Thymus (tissue), 11 donors: ENCODE results near the gene SIGLEC5. TPM values are rescaled to one million over a fixed set of nuclear protein-coding genes. Genes with fewer than 3 reads are reported as not detected.

ENCODE experiments used
- DNase-seq, 9 donors: peaks; one replicate each; pipeline ENCODE4 v3.0.0-alpha.2; 2013; ENCODE audit warnings: low spot score in 9 of 9, low read depth in 6 of 9, missing footprints in 1 of 9
- H3K27ac ChIP-seq, 2 donors: one replicate each; pipeline ENCODE4 v1.5.1; 2013; ENCODE audit warnings: control low read depth in 1 of 2, low read depth in 1 of 2, low read length in 1 of 2, mild to moderate bottlenecking in 1 of 2, moderate library complexity in 1 of 2
- H3K27me3 ChIP-seq, 2 donors: one replicate each; pipeline ENCODE4 v1.5.1; 2013; ENCODE audit warnings: low read length in 1 of 2; ENCODE audit not compliant: control insufficient read depth in 2 of 2, insufficient read depth in 1 of 2
- H3K36me3 ChIP-seq, 2 donors: one replicate each; pipeline ENCODE4 v1.5.1; 2013; ENCODE audit warnings: low read length in 1 of 2, mild to moderate bottlenecking in 1 of 2, moderate library complexity in 1 of 2; ENCODE audit not compliant: control insufficient read depth in 2 of 2, insufficient read depth in 2 of 2
- H3K4me1 ChIP-seq, 2 donors: one replicate each; pipeline ENCODE4 v1.5.1; 2013; ENCODE audit warnings: low read length in 2 of 2; ENCODE audit not compliant: control insufficient read depth in 2 of 2, insufficient read depth in 2 of 2
- H3K4me3 ChIP-seq, 2 donors: one replicate each; pipeline ENCODE4 v1.5.1; 2013; ENCODE audit warnings: low read length in 2 of 2, control low read depth in 1 of 2, mild to moderate bottlenecking in 1 of 2
- H3K9me3 ChIP-seq, 2 donors: one replicate each; pipeline ENCODE4 v1.5.1; 2013; ENCODE audit warnings: low read length in 1 of 2, mild to moderate bottlenecking in 1 of 2; ENCODE audit not compliant: control insufficient read depth in 2 of 2, insufficient read depth in 1 of 2
- WGBS: extraction: QIAGEN DNeasy Blood & Tissue Kit; methylation state at CpG from one replicate; pipeline ENCODE4 v1.1.7; 2013; 5-methylcytosine and 5-hydroxymethylcytosine counted together
- polyA plus RNA-seq: library from polyadenylated mRNA; stranded (reverse); fragments of 200-250 nt; gene quantifications from one replicate; pipeline ENCODE4 v1.2.3, GENCODE V29; 2013
- total RNA-seq: library from RNA; stranded (reverse); fragments of 120-200 nt; gene quantifications from one replicate; pipeline ENCODE4 v1.2.4, GENCODE V29; 2013
- donor health status: healthy.

Gene SIGLEC5
- total and polyA plus RNA-seq, 2 donors = 0.90 TPM; not detected in 1

- Histone ChIP-seq H3K4me1 (peaks cover 3 to 6% of the 10 kb centered on the region in 2 donors), H3K9me3 (no peaks in the 10 kb centered on the region), H3K27me3 (no peaks in the 10 kb centered on the region), H3K36me3 (peaks cover 24 to 26% of the 10 kb centered on the region in 2 donors), H3K27ac (no peak overlapping the region), H3K4me3 (no peak overlapping the region)
- no peak for DNase-seq
- WGBS = 97% methylated on average over 6 of the region's 6 CpGs
These were observed 53.4 kb downstream of the SIGLEC5 start for GRCh38 chr19:51576850-51577249.

GRCh38 chr19:51573331-51573730 is 56.9 kb downstream of the SIGLEC5 start:
- peaks cover 7 to 16% of the 10 kb centered on the region in 2 donors for H3K36me3 ChIP-seq
- DNase-seq = no peak
- H3K4me3 ChIP-seq = no peak overlapping the region

DNA sequence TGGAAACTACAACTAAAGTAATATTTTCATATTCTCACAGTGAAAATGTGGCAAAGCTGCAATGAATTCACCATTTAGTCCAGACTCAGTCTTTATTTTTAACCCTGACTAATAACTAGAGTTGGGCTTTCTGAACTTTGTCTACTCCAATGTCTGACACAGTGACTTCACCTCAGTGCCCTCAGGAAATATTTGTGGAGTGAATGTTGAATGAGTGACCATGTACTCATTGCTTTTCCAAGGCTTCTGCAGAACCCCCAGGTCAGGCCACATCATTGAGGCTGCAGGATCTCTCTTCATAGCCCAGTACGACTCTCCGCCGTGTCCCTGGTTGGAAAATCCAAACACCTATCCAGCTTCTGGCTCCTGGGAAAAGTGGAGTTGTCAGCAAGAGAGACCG is 57.3 kb downstream of the SIGLEC5 start:
- Histone ChIP-seq H3K4me3 (no peak overlapping the region), H3K4me1 (peaks cover 10% of the 10 kb centered on the region in 2 donors), H3K9me3 (no peaks in the 10 kb centered on the region), H3K27me3 (no peaks in the 10 kb centered on the region), H3K27ac (no peak overlapping the region), H3K36me3 (peaks cover 7 to 16% of the 10 kb centered on the region in 2 donors)
- DNase-seq = no peak
- WGBS = 98% methylated on average over 4 of the region's 4 CpGs

More at GRCh38 chr19:51573331-51573730, 56.9 kb downstream of the SIGLEC5 start:
- over 99% methylated on average over 3 of the region's 3 CpGs for WGBS
- H3K4me1 ChIP-seq = peaks cover 10% of the 10 kb centered on the region in 2 donors
- H3K27me3 ChIP-seq = no peaks in the 10 kb centered on the region
- no peak overlapping the region for H3K27ac ChIP-seq
- no peaks in the 10 kb centered on the region for H3K9me3 ChIP-seq

- 47% methylated on average over 3 of the region's 3 CpGs for WGBS
- Histone ChIP-seq H3K27me3 (no peaks in the 10 kb centered on the region), H3K4me3 (no peak overlapping the region), H3K27ac (no peak overlapping the region), H3K36me3 (peaks cover 7 to 16% of the 10 kb centered on the region in 2 donors), H3K4me1 (peaks cover 10% of the 10 kb centered on the region in 2 donors), H3K9me3 (no peaks in the 10 kb centered on the region)
- no peak for DNase-seq
These were observed 57.8 kb downstream of the SIGLEC5 start for GRCh38 chr19:51572410-51572809.

- no peak overlapping the region for H3K27ac ChIP-seq
- 7% methylated on average over 8 of the region's 8 CpGs for WGBS
These were observed 58.6 kb downstream of the SIGLEC5 start for GRCh38 chr19:51571599-51571998.

DNA sequence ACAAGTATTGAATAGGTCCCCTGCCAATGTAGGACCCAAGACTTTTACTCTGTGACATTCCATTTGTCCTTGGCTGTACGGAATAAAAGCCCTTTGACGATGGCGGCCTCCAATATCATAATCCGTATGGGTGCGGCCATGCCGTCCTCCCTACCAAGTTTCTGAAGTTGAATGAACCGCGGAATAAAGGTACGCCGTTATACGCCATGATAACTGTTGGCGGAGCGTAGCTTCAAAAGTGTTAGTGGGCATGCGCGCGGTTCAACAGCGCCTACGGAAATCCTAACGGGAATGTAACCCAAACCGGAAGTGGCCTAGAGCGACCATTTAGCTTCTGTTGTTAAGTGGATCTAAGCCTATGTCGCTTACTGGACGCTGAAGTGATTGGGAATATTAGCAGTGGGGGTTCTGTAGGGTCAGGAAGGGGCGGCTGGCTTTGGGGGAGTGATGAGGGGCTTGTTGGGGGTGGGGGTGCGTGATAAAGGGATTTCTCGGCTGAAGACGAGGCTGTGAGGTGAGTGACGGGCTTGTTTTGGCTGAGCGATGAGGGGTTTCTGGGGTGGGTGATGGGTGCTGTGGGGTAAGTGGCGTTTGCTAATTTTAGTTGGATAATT is 59.1 kb downstream of the SIGLEC5 start, which contains the start of gene ZNF175:
TSS of gene ZNF175 (plus strand) at position 322 of the 614 bp plus-strand sequence. CDS start 2,047 bp downstream, outside the sequence.
- peak within 1 kb of the TSS; percentile 66 to 89 for H3K4me3 ChIP-seq
- no peaks in the 10 kb centered on the region for H3K9me3 ChIP-seq
- peak within 1 kb of the TSS in 1 of 2 donors; percentile 48 for H3K27ac ChIP-seq
- H3K4me1 ChIP-seq = peaks cover 10% of the 10 kb centered on the region in 2 donors
- peak; percentile 84 to 96 (median 90) for DNase-seq
- H3K36me3 ChIP-seq = peaks cover 7 to 12% of the 10 kb centered on the region in 2 donors
- H3K27me3 ChIP-seq = peaks cover 0 to 3% of the 10 kb centered on the region in 2 donors
- under 1% methylated on average over 30 of the region's 30 CpGs for WGBS

More at GRCh38 chr19:51571599-51571998, 58.6 kb downstream of the SIGLEC5 start:
- Histone ChIP-seq H3K27me3 (no peaks in the 10 kb centered on the region), H3K4me1 (peaks cover 10% of the 10 kb centered on the region in 2 donors), H3K9me3 (no peaks in the 10 kb centered on the region), H3K4me3 (peak overlapping the region; percentile 66 to 89), H3K36me3 (peaks cover 7 to 14% of the 10 kb centered on the region in 2 donors)
- DNase-seq = peak in 1 of 9 donors; percentile 11

GRCh38 chr19:51568456-51568855 is 61.7 kb downstream of the SIGLEC5 start:
- Histone ChIP-seq H3K27me3 (peaks cover 3 to 7% of the 10 kb centered on the region in 2 donors), H3K9me3 (no peaks in the 10 kb centered on the region), H3K36me3 (peaks cover 5 to 7% of the 10 kb centered on the region in 2 donors), H3K4me3 (no peak overlapping the region), H3K27ac (no peak overlapping the region), H3K4me1 (peaks cover 10% of the 10 kb centered on the region in 2 donors)
- no peak for DNase-seq
- 99% methylated on average over 1 of the region's 1 CpG for WGBS

DNA sequence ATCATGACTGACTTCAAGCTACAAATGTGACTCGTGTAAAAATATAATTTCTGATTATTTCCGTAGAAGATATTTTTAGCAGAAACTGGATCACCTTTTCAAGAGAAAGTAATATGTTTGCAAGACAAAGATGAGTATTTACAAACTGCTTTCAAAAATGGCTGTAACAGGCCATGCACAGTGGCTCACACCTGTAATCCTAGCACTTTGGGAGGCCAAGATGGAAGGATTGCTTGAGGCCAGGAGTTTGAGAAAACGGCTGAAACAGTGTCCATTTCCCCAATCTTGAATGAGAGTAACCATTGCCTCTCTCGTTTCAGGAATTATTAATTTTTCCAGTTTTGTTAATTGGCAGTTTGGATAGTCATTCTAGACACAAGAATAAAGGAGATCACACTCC is 62.6 kb downstream of the SIGLEC5 start:
- Histone ChIP-seq H3K36me3 (no peaks in the 10 kb centered on the region), H3K27ac (no peak overlapping the region), H3K9me3 (no peaks in the 10 kb centered on the region), H3K4me1 (peaks cover 10% of the 10 kb centered on the region in 2 donors), H3K4me3 (no peak overlapping the region), H3K27me3 (peaks cover 3 to 7% of the 10 kb centered on the region in 2 donors)
- no peak for DNase-seq
- WGBS = 95% methylated on average over 4 of the region's 4 CpGs

DNA sequence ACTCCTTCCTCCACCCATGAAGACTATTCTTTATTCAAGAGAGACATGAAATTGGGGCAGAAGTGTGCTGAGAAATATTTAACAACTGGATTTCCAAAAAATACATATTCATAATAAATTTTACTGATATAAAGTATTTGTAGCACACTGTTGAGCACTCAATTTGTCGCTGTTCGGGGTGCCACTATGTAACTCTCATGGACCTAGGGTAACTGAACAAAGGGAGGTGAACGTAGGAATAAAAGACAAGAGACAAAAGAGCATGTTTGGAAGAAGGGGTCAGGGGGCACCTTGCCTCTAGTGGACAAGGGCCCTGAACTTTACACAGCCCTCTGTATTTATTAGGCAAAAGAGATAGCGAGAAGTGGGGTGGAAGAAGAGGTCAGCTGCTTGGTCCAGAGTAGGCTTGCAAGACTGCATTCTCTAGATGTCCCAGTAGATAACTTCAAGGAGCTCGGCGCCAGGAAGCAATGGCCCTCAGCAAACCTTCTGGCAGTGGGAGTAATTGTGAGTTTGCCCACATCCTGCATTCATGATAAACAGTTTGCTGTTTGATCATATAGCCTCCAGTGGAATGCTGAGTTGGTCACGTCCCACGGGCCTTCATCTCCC is 63.6 kb downstream of the SIGLEC5 start:
- peaks cover 3 to 7% of the 10 kb centered on the region in 2 donors for H3K27me3 ChIP-seq
- WGBS = 73% methylated on average over 8 of the region's 8 CpGs
- no peak for DNase-seq
- no peak overlapping the region for H3K4me3 ChIP-seq
- H3K36me3 ChIP-seq = no peaks in the 10 kb centered on the region
- no peak overlapping the region for H3K27ac ChIP-seq
- no peaks in the 10 kb centered on the region for H3K9me3 ChIP-seq
- peaks cover 1 to 4% of the 10 kb centered on the region in 2 donors for H3K4me1 ChIP-seq
